K562 (cell line): ENCODE measurements around the gene ORC2. TPM values are rescaled to one million over a fixed set of nuclear protein-coding genes. Genes with fewer than 3 reads are reported as not detected.

Experiments used
- ATAC-seq: fragments of 200-7000 bp; cut with Tn5 transposase; 3 replicates; pipeline ENCODE4 v1.9.1; 2020; ENCODE audit warnings: moderate library complexity
- BruUV-seq: library from RNA; stranded (reverse); fragments of 400-500 nt; replicated peaks from 2 replicates; lab custom pipeline; 2021; lab: Mats Ljungman, UMichigan
- CTCF ChIA-PET: fragments of 300-600 bp; formaldehyde crosslinking; extraction: SDS; loops from one replicate; lab custom pipeline; 2021; ENCODE audit warnings: low intra/inter-chr PET ratio; lab: Yijun Ruan, JAX
- POLR2A ChIA-PET: fragments of 300-600, 350-650 bp; sonication (Branson Sonifier 250); formaldehyde crosslinking; extraction: SDS; loops from one replicate; lab custom pipeline; 2021; ENCODE audit warnings: antibody characterized with exemption, inconsistent platforms; lab: Yijun Ruan, JAX
- DNase-seq, 4 experiments: peaks; one replicate each; pipeline versions ENCODE4 v3.0.0 to v3.0.0-alpha.2; 2011 to 2018; ENCODE audit warnings: low spot score in 3 of 4, mixed read lengths in 3 of 4; ENCODE audit errors: extremely low read depth in 1 of 4
- FAIRE-seq: peaks from 2 replicates; lab custom pipeline; 2011; peaks lifted over from hg19 to GRCh38; lab: Jason Lieb, UNC
- H2AFZ ChIP-seq: 2 replicates; pipeline ENCODE4 v1.6.0; 2011; ENCODE audit warnings: low read depth, low read length, control low read depth, inconsistent platforms
- H3K27ac ChIP-seq: fragments of 200-600 bp; 3 replicates; pipeline ENCODE4 v1.8.0; 2011; ENCODE audit warnings: low read depth, mild to moderate bottlenecking, control low read depth, inconsistent platforms, low read length, moderate library complexity, mixed read lengths; ENCODE audit errors: extremely low read depth
- H3K27me3 ChIP-seq, 2 experiments: fragments of 300-600 bp in 1 of 2; 2 replicates in 1 of 2; 3 replicates in 1 of 2; pipeline versions ENCODE4 v1.6.0 to v1.8.0; 2011; ENCODE audit warnings: inconsistent platforms in 2 of 2, low read length in 2 of 2, mild to moderate bottlenecking in 1 of 2, mixed read lengths in 1 of 2, moderate library complexity in 1 of 2; ENCODE audit not compliant: control insufficient read depth in 2 of 2, insufficient read depth in 2 of 2
- H3K36me3 ChIP-seq: fragments of 300-600 bp; 3 replicates; pipeline ENCODE4 v1.8.0; 2011; ENCODE audit warnings: mild to moderate bottlenecking, low read length, inconsistent platforms; ENCODE audit not compliant: control insufficient read depth, insufficient read depth
- H3K4me1 ChIP-seq, 2 experiments: fragments of 200-600 bp in 1 of 2; replicated peaks in 1 of 2; 2 replicates in 1 of 2; 3 replicates in 1 of 2; pipeline versions ENCODE4 v1.5.1 to v1.8.0; 2011; ENCODE audit warnings: inconsistent platforms in 2 of 2, low read length in 2 of 2, mild to moderate bottlenecking in 1 of 2, mixed read lengths in 1 of 2, moderate library complexity in 1 of 2; ENCODE audit not compliant: control insufficient read depth in 2 of 2, insufficient read depth in 2 of 2
- H3K4me2 ChIP-seq: 2 replicates; pipeline ENCODE4 v1.6.1; 2011; ENCODE audit warnings: low read length, control low read depth, inconsistent platforms, mixed read lengths; ENCODE audit not compliant: insufficient read depth
- H3K4me3 ChIP-seq: fragments of 200-600 bp; sonication (generic), shearing (Covaris generic); 2 replicates; pipeline ENCODE4 v1.5.1; 2016; ENCODE audit warnings: control low read depth, inconsistent platforms
- H3K79me2 ChIP-seq: fragments of 200-600 bp; 3 replicates; pipeline ENCODE4 v1.8.0; 2011; ENCODE audit warnings: low read length, inconsistent platforms; ENCODE audit not compliant: control insufficient read depth, insufficient read depth
- H3K9ac ChIP-seq, 2 experiments: 2 replicates each; pipeline versions ENCODE4 v1.6.0 to v1.6.1; 2011; ENCODE audit warnings: low read depth in 2 of 2, low read length in 2 of 2, control low read depth in 1 of 2, inconsistent platforms in 1 of 2, mild to moderate bottlenecking in 1 of 2, mixed read lengths in 1 of 2; ENCODE audit not compliant: insufficient read depth in 1 of 2
- H3K9me1 ChIP-seq: one replicate; pipeline ENCODE4 v1.6.0; 2011; ENCODE audit warnings: inconsistent platforms, mild to moderate bottlenecking, low read length, moderate library complexity; ENCODE audit not compliant: control insufficient read depth, insufficient read depth
- H3K9me3 ChIP-seq: replicated peaks from 2 replicates; pipeline ENCODE4 v1.5.1; 2011; ENCODE audit warnings: low read depth, low read length, inconsistent platforms; ENCODE audit not compliant: control insufficient read depth, insufficient read depth
- H4K20me1 ChIP-seq: replicated peaks from 2 replicates; pipeline ENCODE4 v1.6.1; 2011; ENCODE audit warnings: low read length, inconsistent platforms, mixed read lengths; ENCODE audit not compliant: control insufficient read depth, insufficient read depth
- CCNT2 ChIP-seq: IDR thresholded peaks from 2 replicates; pipeline ENCODE4 v1.6.1; 2011; ENCODE audit warnings: borderline replicate concordance, low read depth, mild to moderate bottlenecking, moderate library complexity, mixed read lengths, low read length; ENCODE audit not compliant: insufficient read length; ENCODE audit errors: extremely low read depth
- E2F8 ChIP-seq: fragments of 450-650 bp; IDR thresholded peaks from 2 replicates; pipeline ENCODE4 v1.7.1; 2018; ENCODE audit warnings: mild to moderate bottlenecking, low read depth; ENCODE audit not compliant: partially characterized antibody
- E4F1 ChIP-seq: fragments of 250-450 bp; sonication (Bioruptor Pico); IDR thresholded peaks from 2 replicates; pipeline ENCODE4 v1.5.0; 2021; ENCODE audit warnings: mild to moderate bottlenecking, borderline replicate concordance
- EHMT2 ChIP-seq: fragments of 450-650 bp; IDR thresholded peaks from 2 replicates; pipeline ENCODE4 v1.6.1; 2018; ENCODE audit warnings: antibody characterized with exemption
- HDAC1 ChIP-seq, 2 experiments: fragments of 450-650 bp; IDR thresholded peaks; 2 replicates each; pipeline ENCODE4 v1.6.1; 2016 to 2017; ENCODE audit warnings: inconsistent platforms in 1 of 2, mild to moderate bottlenecking in 1 of 2, moderate library complexity in 1 of 2
- KAT7 ChIP-seq: sonication (generic); formaldehyde crosslinking; IDR thresholded peaks from 2 replicates; pipeline ENCODE4 v1.8.0; 2022; ENCODE audit warnings: missing genetic modification reagents, mild to moderate bottlenecking, borderline replicate concordance
- POLR2H ChIP-seq: IDR thresholded peaks from 2 replicates; pipeline ENCODE4 v1.6.1; 2016; ENCODE audit warnings: missing genetic modification characterization, low read depth, mild to moderate bottlenecking, control low read depth, missing compliant biosample characterization, moderate library complexity
- RB1 ChIP-seq: fragments of 450-650 bp; IDR thresholded peaks from 2 replicates; pipeline ENCODE4 v1.6.1; 2017; ENCODE audit warnings: low read depth, mild to moderate bottlenecking
- STAT5A ChIP-seq: IDR thresholded peaks from 2 replicates; pipeline ENCODE4 v1.6.1; 2012; ENCODE audit warnings: low read length, inconsistent platforms, borderline replicate concordance
- TARDBP ChIP-seq: fragments of 450-650 bp; IDR thresholded peaks from 2 replicates; pipeline ENCODE4 v1.6.1; 2016
- ZNF398 ChIP-seq: fragments of 250-450 bp; sonication (Bioruptor Pico); IDR thresholded peaks from 2 replicates; pipeline ENCODE4 v1.8.0; 2021; ENCODE audit warnings: moderate library complexity, mild to moderate bottlenecking, inconsistent platforms
- ZSCAN32 ChIP-seq: fragments of 450-650 bp; formaldehyde crosslinking; IDR thresholded peaks from 2 replicates; pipeline ENCODE4 v1.4.0; 2020; ENCODE audit warnings: mild to moderate bottlenecking, moderate library complexity
- WGBS: fragments of 100-300 bp; shearing (Covaris generic); methylation state at CpG from one replicate; pipeline ENCODE4 v1.1.6; 2016; ENCODE audit warnings: low coverage, mixed read lengths; ENCODE audit not compliant: insufficient coverage; ENCODE audit errors: missing lambda C conversion rate; 5-methylcytosine and 5-hydroxymethylcytosine counted together
- in situ Hi-C: fragments of 300-500 bp; cut with MboI; formaldehyde crosslinking; loops from 4 replicates; pipeline ENCODE4 v1.15.0; 2018; ENCODE audit warnings: inconsistent platforms, mixed read lengths
- intact Hi-C: fragments of 100-400 bp; cut with micrococcal nuclease; formaldehyde crosslinking; loops from 2 replicates; pipeline ENCODE4 v1.14.2; 2022
- polyA plus RNA-seq, 8 experiments: library from polyadenylated mRNA; depleted of rRNA in 4 of 8; stranded (reverse) in 5 of 8; unstranded in 3 of 8; fragments of >200 nt; fragmentation: Nextera tagmentation in 2 of 8; fragmentation: Illumina TruSeq in 1 of 8; extraction: Ambion mirVana in 2 of 8; extraction: Trizol in 1 of 8; gene quantifications; 2 replicates each; pipeline versions ENCODE4 v1.2.1 to v1.2.3, GENCODE V29; 2011 to 2014; ENCODE audit warnings: inconsistent platforms in 1 of 8, missing spikeins in 1 of 8
- total RNA-seq, 7 experiments: library from RNA; depleted of rRNA in 6 of 7; stranded (reverse); fragments of >200 nt in 6 of 7; fragmentation: Illumina TruSeq in 2 of 7; extraction: Trizol in 2 of 7; gene quantifications; 2 replicates each; pipeline versions ENCODE4 v1.2.1 to v1.2.3, GENCODE V29; 2011 to 2021; ENCODE audit warnings: low replicate concordance in 1 of 7

Gene ORC2
- total and polyA plus RNA-seq, 9 of the 15 experiments (the other 6 are each of a cell fraction or from before 2014, with no cell fraction given), result 5.6 to 41.1 (median 19.0) TPM

GRCh38 chr2:200922439-200922838 is 41.0 kb downstream of the ORC2 start:
- Histone ChIP-seq H3K9me1 (no peaks in the 10 kb centered on the region), H3K4me2 (no peak overlapping the region), H2AFZ (no peak overlapping the region), H3K4me1 (no peaks in the 10 kb centered on the region), H3K36me3 (peaks cover 69% of the 10 kb centered on the region), H3K4me3 (no peak overlapping the region), H3K27ac (no peak overlapping the region), H3K9me3 (no peaks in the 10 kb centered on the region), H4K20me1 (no peaks in the 10 kb centered on the region), H3K79me2 (no peaks in the 10 kb centered on the region), H3K9ac (no peak overlapping the region), H3K27me3 (no peaks in the 10 kb centered on the region)
- DNase-seq (no peak), ATAC-seq (no peak), FAIRE-seq (no peak)
- no TSS peak for BruUV-seq
- POLR2A ChIA-PET, result no interaction called here
- intact Hi-C loops, result no loop called here
- CTCF ChIA-PET, result interaction anchor here (0.6 kb wide), 1 partner anchor 112 kb away, joined by 3 read pairs; no protein-coding TSS in a partner anchor
- in situ Hi-C loops, result loop anchor here (25.0 kb wide), 1 partner anchor 440 kb away; the partner anchor contains the start of gene FLACC1
- 81% methylated on average over 6 of the region's 6 CpGs for WGBS
- TF ChIP-seq HDAC1 (IDR thresholded peaks at IDR 0.05), result no peak
- no peak for TF ChIP-seq CCNT2
- no peak for TF ChIP-seq TARDBP
- no peak for TF ChIP-seq E2F8
- no peak for TF ChIP-seq STAT5A
- TF ChIP-seq E4F1 (CRISPR knock-in tag), result no peak
- TF ChIP-seq EHMT2, result no peak
- no peak for TF ChIP-seq POLR2H (tag)
- no peak for TF ChIP-seq KAT7 (CRISPR knock-in tag)
- no peak for TF ChIP-seq ZSCAN32 (CRISPR knock-in tag)
- TF ChIP-seq ZNF398 (CRISPR knock-in tag), result no peak
- TF ChIP-seq RB1, result no peak
